NB4 (cell line): ENCODE results near the gene SART3.

ENCODE experiments used
- CTCF ChIP-seq: IDR thresholded peaks from one replicate; pipeline ENCODE4 v1.5.1; 2012; ENCODE audit warnings: low read depth, low read length
- MAX ChIP-seq: IDR thresholded peaks from 2 replicates; pipeline ENCODE4 v1.6.1; 2011; ENCODE audit warnings: low read depth, low read length
- MYC ChIP-seq: IDR thresholded peaks from 2 replicates; pipeline ENCODE4 v1.6.1; 2011; ENCODE audit warnings: low read depth, low read length
- POLR2A ChIP-seq: IDR thresholded peaks from 2 replicates; pipeline ENCODE4 v1.6.1; 2011; ENCODE audit warnings: mild to moderate bottlenecking; ENCODE audit not compliant: insufficient read length; ENCODE audit errors: extremely low read depth

- TF ChIP-seq POLR2A (no peak), CTCF (no peak), MYC (no peak), MAX (no peak)
Measured at GRCh38 chr12:108573317-108573716, 12.3 kb upstream of the SART3 start.
